ENCODE data around the gene CERS5.

Gene CERS5

DNA sequence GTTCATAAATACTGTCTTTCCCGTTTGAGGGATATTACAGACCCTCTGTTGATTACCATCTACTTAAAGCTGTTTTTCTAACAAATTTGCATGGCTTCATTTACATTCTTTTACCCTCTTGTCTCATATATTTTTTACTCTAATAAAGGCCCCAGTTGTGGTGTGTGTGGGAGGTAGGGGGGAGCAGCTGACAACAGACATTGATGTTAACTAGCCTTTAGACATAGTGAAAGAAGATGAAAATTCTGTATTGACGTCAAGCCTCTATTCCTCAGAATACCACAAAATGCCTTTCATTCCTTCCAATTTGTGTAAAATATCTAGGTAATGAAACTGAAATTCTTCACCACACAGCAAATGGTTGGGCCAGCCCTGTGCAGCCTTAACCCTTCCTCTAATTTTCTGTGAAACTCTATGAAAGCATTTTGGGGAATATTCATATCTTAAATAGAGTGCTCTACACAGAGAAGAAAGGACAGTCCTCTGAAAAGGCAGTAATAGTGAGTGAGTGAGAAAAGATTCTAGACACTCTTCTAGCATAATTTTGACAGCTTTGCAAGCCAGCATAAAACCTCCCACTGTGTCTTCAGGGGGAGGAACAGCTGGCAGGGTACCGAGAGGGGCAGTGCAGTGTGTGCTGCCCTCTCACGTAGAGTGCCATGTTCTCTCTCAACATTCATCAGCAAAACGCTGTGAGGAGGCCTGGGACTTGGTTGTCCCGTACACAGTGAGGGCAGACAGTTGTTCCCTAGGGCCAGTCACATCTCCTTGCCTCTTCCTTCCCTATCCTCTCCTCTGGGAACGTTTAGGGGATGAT is 20.1 kb upstream of the CERS5 start:
- H3K4me3 ChIP-seq (ENCODE audit: low read depth, low read length), result no peak overlapping the region
- DNase-seq (ENCODE audit: low read depth), result no peak
- TF ChIP-seq MYC (IDR thresholded peaks at IDR 0.05; ENCODE audit: low read depth, low read length) (no peak), CTCF (IDR thresholded peaks at IDR 0.05; ENCODE audit: low read depth, low read length) (no peak), POLR2A (IDR thresholded peaks at IDR 0.05; ENCODE audit: extremely low read depth, insufficient read length) (no peak)
- TF ChIP-seq, protein P1, sequence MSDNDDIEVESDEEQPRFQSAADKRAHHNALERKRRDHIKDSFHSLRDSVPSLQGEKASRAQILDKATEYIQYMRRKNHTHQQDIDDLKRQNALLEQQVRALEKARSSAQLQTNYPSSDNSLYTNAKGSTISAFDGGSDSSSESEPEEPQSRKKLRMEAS (IDR thresholded peaks at IDR 0.05; ENCODE audit: low read depth, low read length), result no peak

GRCh38 chr12:50186681-50187080 is 19.5 kb upstream of the CERS5 start:
- DNase-seq (ENCODE audit: low read depth), result no peak

GRCh38 chr12:50185970-50186663 is 18.9 kb upstream of the CERS5 start:
- DNase-seq (ENCODE audit: low read depth), result no peak
- TF ChIP-seq, protein P1 (IDR thresholded peaks at IDR 0.05; ENCODE audit: low read depth, low read length), result no peak
- no peak for TF ChIP-seq MYC (IDR thresholded peaks at IDR 0.05; ENCODE audit: low read depth, low read length)
- TF ChIP-seq POLR2A (IDR thresholded peaks at IDR 0.05; ENCODE audit: extremely low read depth, insufficient read length), result no peak
- TF ChIP-seq CTCF (IDR thresholded peaks at IDR 0.05; ENCODE audit: low read depth, low read length), result no peak
- H3K4me3 ChIP-seq (ENCODE audit: low read depth, low read length), result no peak overlapping the region

More at GRCh38 chr12:50186681-50187080, 19.5 kb upstream of the CERS5 start:
- TF ChIP-seq, protein P1 (IDR thresholded peaks at IDR 0.05; ENCODE audit: low read depth, low read length), result no peak
- no peak for TF ChIP-seq POLR2A (IDR thresholded peaks at IDR 0.05; ENCODE audit: extremely low read depth, insufficient read length)
- no peak for TF ChIP-seq CTCF (IDR thresholded peaks at IDR 0.05; ENCODE audit: low read depth, low read length)
- H3K4me3 ChIP-seq (ENCODE audit: low read depth, low read length), result no peak overlapping the region

GRCh38 chr12:50185301-50185895 is 18.2 kb upstream of the CERS5 start:
- no peak overlapping the region for H3K4me3 ChIP-seq (ENCODE audit: low read depth, low read length)
- DNase-seq (ENCODE audit: low read depth), result no peak
- TF ChIP-seq MYC (IDR thresholded peaks at IDR 0.05; ENCODE audit: low read depth, low read length), result no peak
- no peak for TF ChIP-seq CTCF (IDR thresholded peaks at IDR 0.05; ENCODE audit: low read depth, low read length)
- TF ChIP-seq, protein P1 (IDR thresholded peaks at IDR 0.05; ENCODE audit: low read depth, low read length), result no peak
- no peak for TF ChIP-seq POLR2A (IDR thresholded peaks at IDR 0.05; ENCODE audit: extremely low read depth, insufficient read length)

DNA sequence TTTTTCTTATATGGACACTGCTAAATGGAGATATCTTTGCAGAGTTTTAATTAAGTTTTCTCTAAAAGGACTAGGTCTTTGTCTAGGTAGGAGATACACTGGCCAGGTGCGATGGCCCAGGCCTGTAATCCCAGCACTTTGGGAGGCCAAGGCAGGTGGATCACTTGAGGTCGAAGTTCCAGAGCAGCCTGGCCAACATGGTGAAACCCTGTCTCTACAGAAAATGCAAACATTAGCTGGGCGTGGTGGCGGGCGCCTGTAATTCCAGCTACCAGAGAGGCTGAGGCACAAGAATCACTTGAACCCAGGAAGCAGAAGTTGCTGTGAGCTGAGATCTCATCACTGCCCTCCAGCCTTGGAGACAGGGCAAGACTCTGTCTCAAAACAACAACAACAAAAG is 17.1 kb upstream of the CERS5 start:
- TF ChIP-seq CTCF (IDR thresholded peaks at IDR 0.05; ENCODE audit: low read depth, low read length) (no peak), MYC (IDR thresholded peaks at IDR 0.05; ENCODE audit: low read depth, low read length) (no peak)
- DNase-seq (ENCODE audit: low read depth), result no peak
- H3K4me3 ChIP-seq (ENCODE audit: low read depth, low read length), result no peak overlapping the region

Data from NB4 (cell line).